ENCODE measurements around the gene STAT1.

STAT1 gene

DNA sequence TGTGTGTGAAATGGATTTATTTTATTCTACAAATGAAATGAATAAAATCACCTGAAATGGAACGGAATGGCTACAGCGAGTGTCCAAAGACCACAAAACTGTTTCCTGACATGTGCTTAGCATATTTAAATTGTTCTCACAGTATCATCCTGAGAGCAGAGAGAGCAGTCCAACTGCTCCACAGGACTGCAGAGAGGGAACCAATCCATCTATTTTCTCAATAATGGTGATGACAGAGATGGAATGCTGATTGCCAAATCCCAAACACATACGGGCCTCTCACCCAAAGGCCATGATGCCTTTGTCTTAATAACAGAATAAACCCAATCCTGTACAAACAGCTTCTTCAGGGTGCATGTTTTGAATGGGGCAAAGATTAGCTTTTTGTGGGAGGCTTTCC lies 41.1 kb downstream of the STAT1 start:
- H3K27ac ChIP-seq (ENCODE audit: low read depth, low read length, poor library complexity, severe bottlenecking) = no peak overlapping the region
- no peaks in the 10 kb centered on the region for H3F3A ChIP-seq (ENCODE audit: insufficient read depth, low read length)
- H2AFZ ChIP-seq (ENCODE audit: low read length) = no peak overlapping the region
- no peak overlapping the region for H3K9ac ChIP-seq (ENCODE audit: low read length)
- no peak for TF ChIP-seq EZH2 (IDR thresholded peaks at IDR 0.05; ENCODE audit: borderline replicate concordance, low read length)
- TF ChIP-seq, protein P1, sequence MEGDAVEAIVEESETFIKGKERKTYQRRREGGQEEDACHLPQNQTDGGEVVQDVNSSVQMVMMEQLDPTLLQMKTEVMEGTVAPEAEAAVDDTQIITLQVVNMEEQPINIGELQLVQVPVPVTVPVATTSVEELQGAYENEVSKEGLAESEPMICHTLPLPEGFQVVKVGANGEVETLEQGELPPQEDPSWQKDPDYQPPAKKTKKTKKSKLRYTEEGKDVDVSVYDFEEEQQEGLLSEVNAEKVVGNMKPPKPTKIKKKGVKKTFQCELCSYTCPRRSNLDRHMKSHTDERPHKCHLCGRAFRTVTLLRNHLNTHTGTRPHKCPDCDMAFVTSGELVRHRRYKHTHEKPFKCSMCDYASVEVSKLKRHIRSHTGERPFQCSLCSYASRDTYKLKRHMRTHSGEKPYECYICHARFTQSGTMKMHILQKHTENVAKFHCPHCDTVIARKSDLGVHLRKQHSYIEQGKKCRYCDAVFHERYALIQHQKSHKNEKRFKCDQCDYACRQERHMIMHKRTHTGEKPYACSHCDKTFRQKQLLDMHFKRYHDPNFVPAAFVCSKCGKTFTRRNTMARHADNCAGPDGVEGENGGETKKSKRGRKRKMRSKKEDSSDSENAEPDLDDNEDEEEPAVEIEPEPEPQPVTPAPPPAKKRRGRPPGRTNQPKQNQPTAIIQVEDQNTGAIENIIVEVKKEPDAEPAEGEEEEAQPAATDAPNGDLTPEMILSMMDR (IDR thresholded peaks at IDR 0.05; ENCODE audit: low read length) = no peak
- H3K27me3 ChIP-seq (ENCODE audit: insufficient read depth, low read length) = no peaks in the 10 kb centered on the region
- no peak overlapping the region for H3K4me2 ChIP-seq (ENCODE audit: low read length)
- no peaks in the 10 kb centered on the region for H4K20me1 ChIP-seq (ENCODE audit: insufficient read depth, low read length)
- peaks cover 80% of the 10 kb centered on the region for H3K36me3 ChIP-seq (ENCODE audit: insufficient read depth, low read length)
- no peaks in the 10 kb centered on the region for H3K79me2 ChIP-seq (ENCODE audit: insufficient read depth, low read length)
- H3K4me3 ChIP-seq (ENCODE audit: low read depth, low read length, poor library complexity, severe bottlenecking) = no peak overlapping the region
- no peaks in the 10 kb centered on the region for H3K9me2 ChIP-seq (ENCODE audit: low read depth, low read length)
- H3K9me3 ChIP-seq (ENCODE audit: low read length) = no peaks in the 10 kb centered on the region
- no peaks in the 10 kb centered on the region for H3K4me1 ChIP-seq (ENCODE audit: insufficient read depth, low read length, severe bottlenecking)

DNA sequence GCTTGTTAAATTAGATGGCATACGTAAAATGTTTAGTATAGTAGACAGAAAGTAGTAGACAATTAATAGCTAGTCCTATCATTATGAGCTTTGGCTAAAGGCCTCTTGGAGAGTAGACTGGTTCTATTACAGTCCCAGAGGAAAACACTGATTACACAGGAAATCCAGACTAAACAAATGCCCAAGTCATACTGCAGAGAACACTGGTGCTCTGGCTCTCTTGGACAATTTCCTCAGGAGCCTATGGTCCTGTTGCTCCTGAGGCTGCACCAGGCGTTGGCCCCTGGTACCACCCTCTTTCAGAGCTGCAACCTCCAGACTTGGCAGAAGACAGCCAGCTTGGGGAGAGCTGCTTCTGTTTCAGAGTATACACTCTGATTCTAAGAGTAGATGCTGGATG lies 41.8 kb downstream of the STAT1 start:
- no peaks in the 10 kb centered on the region for H3K9me3 ChIP-seq (ENCODE audit: low read length)
- H3K4me3 ChIP-seq (ENCODE audit: low read depth, low read length, poor library complexity, severe bottlenecking) = no peak overlapping the region
- peaks cover 80% of the 10 kb centered on the region for H3K36me3 ChIP-seq (ENCODE audit: insufficient read depth, low read length)
- no peak overlapping the region for H3K27ac ChIP-seq (ENCODE audit: low read depth, low read length, poor library complexity, severe bottlenecking)
- no peaks in the 10 kb centered on the region for H3K4me1 ChIP-seq (ENCODE audit: insufficient read depth, low read length, severe bottlenecking)
- no peak overlapping the region for H3K9ac ChIP-seq (ENCODE audit: low read length)
- no peaks in the 10 kb centered on the region for H4K20me1 ChIP-seq (ENCODE audit: insufficient read depth, low read length)
- H3K9me2 ChIP-seq (ENCODE audit: low read depth, low read length) = no peaks in the 10 kb centered on the region
- no peaks in the 10 kb centered on the region for H3F3A ChIP-seq (ENCODE audit: insufficient read depth, low read length)
- H2AFZ ChIP-seq (ENCODE audit: low read length) = no peak overlapping the region
- H3K79me2 ChIP-seq (ENCODE audit: insufficient read depth, low read length) = no peaks in the 10 kb centered on the region
- no peaks in the 10 kb centered on the region for H3K27me3 ChIP-seq (ENCODE audit: insufficient read depth, low read length)
- no peak overlapping the region for H3K4me2 ChIP-seq (ENCODE audit: low read length)
- TF ChIP-seq, protein P1 (IDR thresholded peaks at IDR 0.05; ENCODE audit: low read length) = no peak

DNA sequence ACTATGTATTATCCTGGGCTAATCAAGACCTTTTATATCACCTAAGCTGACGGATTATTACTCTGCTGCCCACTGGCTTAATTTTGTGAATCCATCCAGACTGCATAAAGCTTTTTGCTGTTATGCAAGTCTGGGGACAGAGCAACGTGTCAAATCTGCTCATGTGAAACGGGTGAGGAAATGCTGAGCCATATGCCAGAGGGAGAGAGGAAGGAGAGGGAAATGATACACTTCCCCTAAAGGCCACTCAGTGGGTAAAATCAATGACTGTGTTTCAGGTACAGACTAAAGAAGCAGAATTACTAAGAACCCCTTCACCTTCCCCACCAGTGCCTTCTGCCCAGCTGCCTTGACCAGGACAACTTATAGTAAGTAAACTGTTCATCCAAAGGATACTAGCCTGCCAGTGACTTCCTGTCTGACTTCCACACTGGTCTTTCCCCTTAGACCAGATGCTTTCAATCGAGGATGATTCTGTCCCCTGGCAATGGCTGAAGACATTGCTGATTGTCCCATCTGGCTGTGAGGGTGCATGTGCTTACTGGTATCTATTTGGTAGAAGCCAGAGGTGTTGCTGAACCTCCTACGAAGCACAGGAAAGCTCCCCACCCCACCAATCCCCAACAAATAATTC lies 43.0 kb downstream of the STAT1 start:
- H3K27me3 ChIP-seq (ENCODE audit: insufficient read depth, low read length) = no peaks in the 10 kb centered on the region
- H4K20me1 ChIP-seq (ENCODE audit: insufficient read depth, low read length) = no peaks in the 10 kb centered on the region
- no peaks in the 10 kb centered on the region for H3K9me2 ChIP-seq (ENCODE audit: low read depth, low read length)
- no peak overlapping the region for H3K4me2 ChIP-seq (ENCODE audit: low read length)
- H3K9ac ChIP-seq (ENCODE audit: low read length) = no peak overlapping the region
- no peak overlapping the region for H2AFZ ChIP-seq (ENCODE audit: low read length)
- H3K27ac ChIP-seq (ENCODE audit: low read depth, low read length, poor library complexity, severe bottlenecking) = no peak overlapping the region
- no peaks in the 10 kb centered on the region for H3K79me2 ChIP-seq (ENCODE audit: insufficient read depth, low read length)
- TF ChIP-seq, protein P1 (IDR thresholded peaks at IDR 0.05; ENCODE audit: low read length) = no peak
- no peak for TF ChIP-seq EZH2 (IDR thresholded peaks at IDR 0.05; ENCODE audit: borderline replicate concordance, low read length)
- no peaks in the 10 kb centered on the region for H3F3A ChIP-seq (ENCODE audit: insufficient read depth, low read length)
- H3K36me3 ChIP-seq (ENCODE audit: insufficient read depth, low read length) = peaks cover 73% of the 10 kb centered on the region
- no peaks in the 10 kb centered on the region for H3K4me1 ChIP-seq (ENCODE audit: insufficient read depth, low read length, severe bottlenecking)
- H3K9me3 ChIP-seq (ENCODE audit: low read length) = no peaks in the 10 kb centered on the region
- no peak overlapping the region for H3K4me3 ChIP-seq (ENCODE audit: low read depth, low read length, poor library complexity, severe bottlenecking)

All from OCI-LY1 (cell line).